HL-60 (cell line): ENCODE data around the gene CLEC19A.

ENCODE experiments used
- CTCF ChIP-seq: IDR thresholded peaks from one replicate; pipeline ENCODE4 v1.5.1; 2011; ENCODE audit warnings: low read length, control low read depth, inconsistent platforms; ENCODE audit not compliant: insufficient read depth
- POLR2AphosphoS5 ChIP-seq: IDR thresholded peaks from 2 replicates; pipeline ENCODE4 v1.6.1; 2012; ENCODE audit warnings: low read depth

- TF ChIP-seq CTCF (no peak), POLR2AphosphoS5 (no peak)
These were observed 3.6 kb downstream of the CLEC19A start for GRCh38 chr16:19288872-19289799.
